ENCODE data around the gene HNRNPAB.
"Not testable (repeated sequence)": the region's sequence is repeated elsewhere in the genome, so short reads cannot be mapped to it uniquely, and the experiment has no call there.

Gene HNRNPAB

GRCh38 chr5:178252258-178252657 is 47.9 kb downstream of the HNRNPAB start:
- Histone ChIP-seq H3K4me1 (ENCODE audit: control insufficient read depth in 1 of 2, insufficient read depth in 2 of 2, low read length in 2 of 2) (no peaks in the 10 kb centered on the region), H3K4me3 (ENCODE audit: low read depth in 1 of 2, low read length in 2 of 2) (no peak overlapping the region), H3K36me3 (ENCODE audit: control insufficient read depth in 1 of 2, insufficient read depth in 2 of 2, low read length in 2 of 2) (no peaks in the 10 kb centered on the region), H3K9me3 (ENCODE audit: control insufficient read depth in 1 of 2, low read length in 2 of 2) (no peaks in the 10 kb centered on the region), H3K27ac (ENCODE audit: low read length) (no peak overlapping the region), H3K27me3 (ENCODE audit: low read depth, low read length) (no peaks in the 10 kb centered on the region)

DNA sequence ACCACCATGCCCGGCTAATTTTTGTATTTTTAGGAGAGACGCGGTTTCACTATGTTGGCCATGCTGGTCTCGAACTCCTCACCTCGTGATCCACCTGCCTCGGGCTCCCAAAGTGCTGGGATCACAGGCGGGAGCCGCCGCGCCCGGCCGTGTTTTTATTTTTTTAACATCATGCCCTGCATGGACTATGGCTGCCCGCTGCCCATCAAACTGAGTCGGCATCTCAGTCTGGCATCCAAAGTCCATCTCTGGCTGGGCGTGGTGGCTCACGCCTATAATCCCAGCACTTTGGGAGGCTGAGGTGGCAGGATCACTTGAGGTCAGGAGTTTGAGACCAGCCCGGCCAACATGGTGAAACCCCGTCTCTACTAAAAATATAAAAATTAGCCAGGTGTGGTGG is 49.3 kb downstream of the HNRNPAB start:
- not testable (repeated sequence) for H3K27me3 ChIP-seq (ENCODE audit: low read depth, low read length); H3K27ac ChIP-seq (ENCODE audit: low read length); H3K4me1 ChIP-seq (ENCODE audit: control insufficient read depth in 1 of 2, insufficient read depth in 2 of 2, low read length in 2 of 2); H3K4me3 ChIP-seq (ENCODE audit: low read depth in 1 of 2, low read length in 2 of 2); H3K9me3 ChIP-seq (ENCODE audit: control insufficient read depth in 1 of 2, low read length in 2 of 2); H3K36me3 ChIP-seq (ENCODE audit: control insufficient read depth in 1 of 2, insufficient read depth in 2 of 2, low read length in 2 of 2)

- Histone ChIP-seq H3K27me3 (ENCODE audit: low read depth, low read length) (no peaks in the 10 kb centered on the region), H3K27ac (ENCODE audit: low read length) (no peak overlapping the region), H3K36me3 (ENCODE audit: control insufficient read depth in 1 of 2, insufficient read depth in 2 of 2, low read length in 2 of 2) (no peaks in the 10 kb centered on the region), H3K9me3 (ENCODE audit: control insufficient read depth in 1 of 2, low read length in 2 of 2) (no peaks in the 10 kb centered on the region), H3K4me3 (ENCODE audit: low read depth in 1 of 2, low read length in 2 of 2) (no peak overlapping the region), H3K4me1 (ENCODE audit: control insufficient read depth in 1 of 2, insufficient read depth in 2 of 2, low read length in 2 of 2) (no peaks in the 10 kb centered on the region)
Measured at GRCh38 chr5:178256746-178257145, 52.4 kb downstream of the HNRNPAB start.

GRCh38 chr5:178257650-178258049 is 53.3 kb downstream of the HNRNPAB start:
- Histone ChIP-seq H3K4me1 (ENCODE audit: control insufficient read depth in 1 of 2, insufficient read depth in 2 of 2, low read length in 2 of 2) (no peaks in the 10 kb centered on the region), H3K9me3 (ENCODE audit: control insufficient read depth in 1 of 2, low read length in 2 of 2) (no peaks in the 10 kb centered on the region), H3K27ac (ENCODE audit: low read length) (no peak overlapping the region), H3K27me3 (ENCODE audit: low read depth, low read length) (no peaks in the 10 kb centered on the region), H3K4me3 (ENCODE audit: low read depth in 1 of 2, low read length in 2 of 2) (no peak overlapping the region), H3K36me3 (ENCODE audit: control insufficient read depth in 1 of 2, insufficient read depth in 2 of 2, low read length in 2 of 2) (no peaks in the 10 kb centered on the region)

GRCh38 chr5:178259623-178260536 is 55.5 kb downstream of the HNRNPAB start:
- Histone ChIP-seq H3K27ac (ENCODE audit: low read length) (no peak overlapping the region), H3K4me1 (ENCODE audit: control insufficient read depth in 1 of 2, insufficient read depth in 2 of 2, low read length in 2 of 2) (no peaks in the 10 kb centered on the region), H3K4me3 (ENCODE audit: low read depth in 1 of 2, low read length in 2 of 2) (no peak overlapping the region), H3K9me3 (ENCODE audit: control insufficient read depth in 1 of 2, low read length in 2 of 2) (no peaks in the 10 kb centered on the region), H3K36me3 (ENCODE audit: control insufficient read depth in 1 of 2, insufficient read depth in 2 of 2, low read length in 2 of 2) (no peaks in the 10 kb centered on the region), H3K27me3 (ENCODE audit: low read depth, low read length) (no peaks in the 10 kb centered on the region)

Data from muscle layer of duodenum (tissue), 2 donors.